SU-DHL-6 (cell line): ENCODE data around the gene L3MBTL1.

ENCODE experiments used
- H2AFZ ChIP-seq: fragments of 200-600 bp; sonication (generic); 2 replicates; pipeline ENCODE4 v1.6.1; 2014; ENCODE audit warnings: low read depth, mild to moderate bottlenecking, moderate library complexity, mixed read lengths, antibody characterized with exemption, low read length; ENCODE audit not compliant: severe bottlenecking
- H3F3A ChIP-seq: fragments of 200-600 bp; shearing (Covaris generic); 2 replicates; pipeline ENCODE4 v1.6.0; 2016; ENCODE audit warnings: antibody characterized with exemption, mild to moderate bottlenecking; ENCODE audit not compliant: insufficient read depth
- H3K27ac ChIP-seq: fragments of 200-600 bp; sonication (generic); 2 replicates; pipeline ENCODE4 v1.5.1; 2016; ENCODE audit warnings: low read depth, mild to moderate bottlenecking, low read length, moderate library complexity, mixed read lengths
- H3K27me3 ChIP-seq: fragments of 200-600 bp; sonication (generic), shearing (Covaris generic); 2 replicates; pipeline ENCODE4 v1.6.0; 2014; ENCODE audit warnings: mild to moderate bottlenecking, low read length
- H3K36me3 ChIP-seq: fragments of 200-600 bp; sonication (generic); 2 replicates; pipeline ENCODE4 v1.6.1; 2014; ENCODE audit warnings: mild to moderate bottlenecking, low read length, mixed read lengths
- H3K4me2 ChIP-seq: fragments of 300-600, 200-600 bp; shearing (Covaris generic), sonication (generic); 2 replicates; pipeline ENCODE4 v1.6.0; 2014; ENCODE audit warnings: low read length, low read depth, mild to moderate bottlenecking; ENCODE audit not compliant: poor library complexity, severe bottlenecking
- H3K4me3 ChIP-seq: fragments of 200-600 bp; sonication (generic); 2 replicates; pipeline ENCODE4 v1.5.1; 2014; ENCODE audit warnings: antibody characterized with exemption, low read length, mild to moderate bottlenecking, mixed read lengths; ENCODE audit not compliant: insufficient read depth, poor library complexity, severe bottlenecking
- H3K79me2 ChIP-seq: fragments of 200-600 bp; sonication (generic); 2 replicates; pipeline ENCODE4 v1.6.1; 2014; ENCODE audit warnings: mild to moderate bottlenecking, low read length, moderate library complexity; ENCODE audit not compliant: insufficient read depth
- H3K9ac ChIP-seq: fragments of 200-600 bp; sonication (generic); 2 replicates; pipeline ENCODE4 v1.7.0; 2014; ENCODE audit warnings: mild to moderate bottlenecking, low read length
- H3K9me2 ChIP-seq: fragments of 200-600 bp; sonication (generic); replicated peaks from 2 replicates; pipeline ENCODE4 v1.6.1; 2014; ENCODE audit warnings: low read length; ENCODE audit not compliant: insufficient read depth
- H3K9me3 ChIP-seq: fragments of 200-600 bp; sonication (generic); 2 replicates; pipeline ENCODE4 v1.6.1; 2014; ENCODE audit warnings: low read length, mixed read lengths; ENCODE audit not compliant: insufficient read depth
- H4K20me1 ChIP-seq: fragments of 200-600 bp; sonication (generic); 2 replicates; pipeline ENCODE4 v1.6.1; 2014; ENCODE audit warnings: low read depth, mild to moderate bottlenecking, antibody characterized with exemption, low read length, moderate library complexity, mixed read lengths
- CTCF ChIP-seq: fragments of 200-600 bp; sonication (generic); IDR thresholded peaks from one replicate; pipeline ENCODE4 v1.5.1; 2017; ENCODE audit warnings: antibody characterized with exemption, mild to moderate bottlenecking, low read length, moderate library complexity; ENCODE audit not compliant: insufficient read depth, poor library complexity, severe bottlenecking
- EZH2phosphoT487 ChIP-seq: fragments of 200-600 bp; sonication (generic), shearing (Covaris generic); conservative IDR thresholded peaks from 2 replicates; pipeline ENCODE4 v1.6.1; 2018; ENCODE audit warnings: mild to moderate bottlenecking, antibody characterized with exemption, low read length, moderate library complexity, mixed read lengths

L3MBTL1 gene

GRCh38 chr20:43525021-43525420 is 17.5 kb downstream of the L3MBTL1 start:
- Histone ChIP-seq H3K27me3 (no peaks in the 10 kb centered on the region), H3K4me2 (no peak overlapping the region), H3F3A (no peaks in the 10 kb centered on the region), H4K20me1 (no peaks in the 10 kb centered on the region), H2AFZ (no peak overlapping the region), H3K79me2 (no peaks in the 10 kb centered on the region), H3K4me3 (no peak overlapping the region), H3K9ac (no peak overlapping the region), H3K9me2 (no peaks in the 10 kb centered on the region), H3K27ac (no peak overlapping the region), H3K36me3 (no peaks in the 10 kb centered on the region), H3K9me3 (no peaks in the 10 kb centered on the region)
- TF ChIP-seq EZH2phosphoT487 (no peak), CTCF (no peak)

GRCh38 chr20:43528258-43528875 is 20.9 kb downstream of the L3MBTL1 start:
- Histone ChIP-seq H3K9me2 (no peaks in the 10 kb centered on the region), H3K9me3 (no peaks in the 10 kb centered on the region), H3K27ac (no peak overlapping the region), H3K9ac (no peak overlapping the region), H3K36me3 (no peaks in the 10 kb centered on the region), H4K20me1 (no peaks in the 10 kb centered on the region), H2AFZ (no peak overlapping the region), H3K27me3 (no peaks in the 10 kb centered on the region), H3F3A (no peaks in the 10 kb centered on the region), H3K4me3 (no peak overlapping the region), H3K4me2 (no peak overlapping the region), H3K79me2 (no peaks in the 10 kb centered on the region)
- no peak for TF ChIP-seq CTCF
- no peak for TF ChIP-seq EZH2phosphoT487

- H3K79me2 ChIP-seq, result no peaks in the 10 kb centered on the region
- no peak overlapping the region for H3K9ac ChIP-seq
- H3K4me3 ChIP-seq, result no peak overlapping the region
- H3K27ac ChIP-seq, result no peak overlapping the region
- H3K36me3 ChIP-seq, result no peaks in the 10 kb centered on the region
- no peak overlapping the region for H2AFZ ChIP-seq
- TF ChIP-seq CTCF, result no peak
- TF ChIP-seq EZH2phosphoT487, result no peak
- H3K27me3 ChIP-seq, result no peaks in the 10 kb centered on the region
- H3K9me2 ChIP-seq, result no peaks in the 10 kb centered on the region
- no peaks in the 10 kb centered on the region for H3F3A ChIP-seq
- H4K20me1 ChIP-seq, result no peaks in the 10 kb centered on the region
- no peaks in the 10 kb centered on the region for H3K9me3 ChIP-seq
- no peak overlapping the region for H3K4me2 ChIP-seq
These were observed 21.6 kb downstream of the L3MBTL1 start for GRCh38 chr20:43529051-43529450.
